ENCODE measurements around the gene MEIS3.

The MEIS3 gene

GRCh38 chr19:47423203-47423882 lies 4.0 kb upstream of the MEIS3 start:
- Histone ChIP-seq H3K27ac (replicated peaks) (no peak overlapping the region), H3K27me3 (ENCODE audit: insufficient read depth, poor library complexity, severe bottlenecking) (peaks cover 57% of the 10 kb centered on the region), H3K4me3 (replicated peaks; ENCODE audit: insufficient read depth, low read length) (no peak overlapping the region)
- TF ChIP-seq POLR2AphosphoS5 (IDR thresholded peaks at IDR 0.05; ENCODE audit: low read depth): no peak
- no peak for DNase-seq (ENCODE audit: low read depth in 1 of 2, low spot score in 1 of 2)

GRCh38 chr19:47422417-47423163 lies 3.3 kb upstream of the MEIS3 start:
- H3K27ac ChIP-seq (replicated peaks): no peak overlapping the region
- no peak for DNase-seq (ENCODE audit: low read depth in 1 of 2, low spot score in 1 of 2)
- H3K27me3 ChIP-seq (ENCODE audit: insufficient read depth, poor library complexity, severe bottlenecking): peaks cover 59% of the 10 kb centered on the region
- H3K4me3 ChIP-seq (replicated peaks; ENCODE audit: insufficient read depth, low read length): no peak overlapping the region
- TF ChIP-seq SPI1 (IDR thresholded peaks at IDR 0.05; ENCODE audit: borderline replicate concordance, low read depth): no peak
- TF ChIP-seq, protein P1, sequence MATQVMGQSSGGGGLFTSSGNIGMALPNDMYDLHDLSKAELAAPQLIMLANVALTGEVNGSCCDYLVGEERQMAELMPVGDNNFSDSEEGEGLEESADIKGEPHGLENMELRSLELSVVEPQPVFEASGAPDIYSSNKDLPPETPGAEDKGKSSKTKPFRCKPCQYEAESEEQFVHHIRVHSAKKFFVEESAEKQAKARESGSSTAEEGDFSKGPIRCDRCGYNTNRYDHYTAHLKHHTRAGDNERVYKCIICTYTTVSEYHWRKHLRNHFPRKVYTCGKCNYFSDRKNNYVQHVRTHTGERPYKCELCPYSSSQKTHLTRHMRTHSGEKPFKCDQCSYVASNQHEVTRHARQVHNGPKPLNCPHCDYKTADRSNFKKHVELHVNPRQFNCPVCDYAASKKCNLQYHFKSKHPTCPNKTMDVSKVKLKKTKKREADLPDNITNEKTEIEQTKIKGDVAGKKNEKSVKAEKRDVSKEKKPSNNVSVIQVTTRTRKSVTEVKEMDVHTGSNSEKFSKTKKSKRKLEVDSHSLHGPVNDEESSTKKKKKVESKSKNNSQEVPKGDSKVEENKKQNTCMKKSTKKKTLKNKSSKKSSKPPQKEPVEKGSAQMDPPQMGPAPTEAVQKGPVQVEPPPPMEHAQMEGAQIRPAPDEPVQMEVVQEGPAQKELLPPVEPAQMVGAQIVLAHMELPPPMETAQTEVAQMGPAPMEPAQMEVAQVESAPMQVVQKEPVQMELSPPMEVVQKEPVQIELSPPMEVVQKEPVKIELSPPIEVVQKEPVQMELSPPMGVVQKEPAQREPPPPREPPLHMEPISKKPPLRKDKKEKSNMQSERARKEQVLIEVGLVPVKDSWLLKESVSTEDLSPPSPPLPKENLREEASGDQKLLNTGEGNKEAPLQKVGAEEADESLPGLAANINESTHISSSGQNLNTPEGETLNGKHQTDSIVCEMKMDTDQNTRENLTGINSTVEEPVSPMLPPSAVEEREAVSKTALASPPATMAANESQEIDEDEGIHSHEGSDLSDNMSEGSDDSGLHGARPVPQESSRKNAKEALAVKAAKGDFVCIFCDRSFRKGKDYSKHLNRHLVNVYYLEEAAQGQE (IDR thresholded peaks at IDR 0.05; ENCODE audit: insufficient replicate concordance, low read depth): no peak
- TF ChIP-seq GABPA (IDR thresholded peaks at IDR 0.05; ENCODE audit: low read depth): no peak
- no peak for TF ChIP-seq CTCF (IDR thresholded peaks at IDR 0.05; ENCODE audit: insufficient read depth, low read length)
- no peak for TF ChIP-seq POLR2AphosphoS5 (IDR thresholded peaks at IDR 0.05; ENCODE audit: low read depth)

DNA sequence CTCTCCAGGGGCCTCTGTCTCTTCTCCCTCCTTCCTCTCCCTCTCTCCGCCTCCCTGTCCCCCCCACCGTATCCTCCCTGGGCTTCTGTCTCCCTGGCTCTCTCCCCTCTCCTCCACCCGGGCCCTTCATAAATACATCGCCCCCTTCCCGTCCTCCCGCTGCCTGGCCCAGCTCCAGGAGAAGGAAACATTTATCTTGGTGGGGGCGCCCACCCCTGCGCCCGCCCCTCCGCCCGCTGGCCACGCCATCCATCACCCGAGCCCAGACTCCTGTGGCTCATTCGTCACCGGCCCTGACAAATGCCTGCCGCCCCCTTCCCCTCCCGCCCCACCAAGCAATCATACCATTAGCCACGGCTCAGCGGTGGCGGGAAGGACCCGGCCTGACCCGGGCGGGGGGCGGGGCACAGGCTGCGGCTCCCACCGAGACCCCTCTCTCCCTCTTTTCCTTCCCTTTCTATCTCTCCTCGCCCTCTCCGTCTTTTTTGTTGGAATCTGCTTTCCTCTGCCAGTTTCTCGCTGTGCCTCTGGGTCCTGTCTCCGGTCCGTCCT lies 2.6 kb upstream of the MEIS3 start:
- no peak for TF ChIP-seq GABPA (IDR thresholded peaks at IDR 0.05; ENCODE audit: low read depth)
- no peak for TF ChIP-seq CTCF (IDR thresholded peaks at IDR 0.05; ENCODE audit: insufficient read depth, low read length)
- TF ChIP-seq SPI1 (IDR thresholded peaks at IDR 0.05; ENCODE audit: borderline replicate concordance, low read depth): no peak
- TF ChIP-seq, protein P1 (IDR thresholded peaks at IDR 0.05; ENCODE audit: insufficient replicate concordance, low read depth): no peak
- no peak for TF ChIP-seq POLR2AphosphoS5 (IDR thresholded peaks at IDR 0.05; ENCODE audit: low read depth)
- Histone ChIP-seq H3K27me3 (ENCODE audit: insufficient read depth, poor library complexity, severe bottlenecking) (peaks cover 63% of the 10 kb centered on the region), H3K4me3 (replicated peaks; ENCODE audit: insufficient read depth, low read length) (no peak overlapping the region), H3K27ac (replicated peaks) (no peak overlapping the region)
- no peak for DNase-seq (ENCODE audit: low read depth in 1 of 2, low spot score in 1 of 2)

- Histone ChIP-seq H3K27me3 (ENCODE audit: insufficient read depth, poor library complexity, severe bottlenecking) (peaks cover 68% of the 10 kb centered on the region), H3K27ac (replicated peaks) (no peak overlapping the region), H3K4me3 (replicated peaks; ENCODE audit: insufficient read depth, low read length) (no peak overlapping the region)
- DNase-seq (ENCODE audit: low read depth in 1 of 2, low spot score in 1 of 2): no peak
- TF ChIP-seq GABPA (IDR thresholded peaks at IDR 0.05; ENCODE audit: low read depth) (no peak), SPI1 (IDR thresholded peaks at IDR 0.05; ENCODE audit: borderline replicate concordance, low read depth) (no peak)
- TF ChIP-seq, protein P1 (IDR thresholded peaks at IDR 0.05; ENCODE audit: insufficient replicate concordance, low read depth): no peak
These were observed 2.0 kb upstream of the MEIS3 start for GRCh38 chr19:47421244-47421786.

All from HL-60 (cell line).